Mammary microvascular endothelial cell (primary cell): Measurements from ENCODE around the gene OPN1MW. TPM values are rescaled to one million over a fixed set of nuclear protein-coding genes. Genes with fewer than 3 reads are reported as not detected.

Source experiments
- total RNA-seq: library from RNA; depleted of rRNA; stranded (reverse); fragments of >200 nt; gene quantifications from 2 replicates; pipeline ENCODE4 v1.2.3, GENCODE V29; 2015

The OPN1MW gene
- not detected in 2 replicates for total RNA-seq

DNA sequence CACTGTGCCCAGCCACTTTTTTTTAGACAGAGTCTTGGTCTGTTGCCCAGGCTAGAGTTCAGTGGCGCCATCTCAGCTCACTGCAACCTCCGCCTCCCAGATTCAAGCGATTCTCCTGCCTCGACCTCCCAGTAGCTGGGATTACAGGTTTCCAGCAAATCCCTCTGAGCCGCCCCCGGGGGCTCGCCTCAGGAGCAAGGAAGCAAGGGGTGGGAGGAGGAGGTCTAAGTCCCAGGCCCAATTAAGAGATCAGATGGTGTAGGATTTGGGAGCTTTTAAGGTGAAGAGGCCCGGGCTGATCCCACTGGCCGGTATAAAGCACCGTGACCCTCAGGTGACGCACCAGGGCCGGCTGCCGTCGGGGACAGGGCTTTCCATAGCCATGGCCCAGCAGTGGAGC lies at the start of gene OPN1MW:
OPN1MW (plus strand) TSS at position 301 of the 400 bp plus-strand sequence; CDS start at position 383, 82 bp downstream.

GRCh38 chrX:154144010-154144409 lies 38.4 kb upstream of the OPN1MW start, which contains the start of gene OPN1LW:
Gene OPN1LW, plus strand, starts transcription at chrX:154144243. Its CDS starts 41 bp downstream, at chrX:154144284.

GRCh38 chrX:154219456-154219855 lies 37.1 kb downstream of the OPN1MW start, which contains the start of gene OPN1MW2:
Gene OPN1MW2, plus strand, starts transcription at chrX:154219756. Its CDS starts 60 bp downstream, at chrX:154219816.

Other genes starting within 250 kb of the OPN1MW start
- gene NAA10, start 247.6 kb upstream of the OPN1MW start, total RNA-seq: 166 and 169 TPM in 2 replicates
- gene RENBP, start 238.0 kb upstream of the OPN1MW start, total RNA-seq: 5.6 and 7.6 TPM in 2 replicates
- 58.3 and 60.4 TPM in 2 replicates for gene HCFC1, start 210.8 kb upstream of the OPN1MW start, total RNA-seq
- 7.5 and 7.8 TPM in 2 replicates for gene TMEM187, start 209.8 kb upstream of the OPN1MW start, total RNA-seq
- 139 and 151 TPM in 2 replicates for gene IRAK1, start 162.7 kb upstream of the OPN1MW start, total RNA-seq
- 25.1 and 25.2 TPM in 2 replicates for gene MECP2, start 84.9 kb upstream of the OPN1MW start, total RNA-seq
- not detected in 2 replicates for gene OPN1LW, start 38.4 kb upstream of the OPN1MW start, total RNA-seq
- not detected in 2 replicates for gene OPN1MW2, start 37.2 kb downstream of the OPN1MW start, total RNA-seq
- gene OPN1MW3, start 75.0 kb downstream of the OPN1MW start, total RNA-seq: not detected in 2 replicates
- not detected in 2 replicates for gene TEX28, start 112.5 kb downstream of the OPN1MW start, total RNA-seq
- 0.07 and 0.44 TPM in 2 replicates for gene TKTL1, start 113.2 kb downstream of the OPN1MW start, total RNA-seq
- 1,675 and 1,864 TPM in 2 replicates for gene FLNA, start 192.0 kb downstream of the OPN1MW start, total RNA-seq
- 61.8 and 75.8 TPM in 2 replicates for gene EMD, start 196.7 kb downstream of the OPN1MW start, total RNA-seq
- gene RPL10, start 215.8 kb downstream of the OPN1MW start, total RNA-seq: 5,610 and 5,786 TPM in 2 replicates
- 98.5 and 105 TPM in 2 replicates for gene DNASE1L1, start 226.7 kb downstream of the OPN1MW start, total RNA-seq
- 22.0 and 22.3 TPM in 2 replicates for gene TAFAZZIN, start 228.9 kb downstream of the OPN1MW start, total RNA-seq
- gene ATP6AP1, start 246.1 kb downstream of the OPN1MW start, total RNA-seq: 69.8 and 73.5 TPM in 2 replicates